ENCODE data around the gene ELMO1.
A peak's percentile ranks its signal among the peaks of the same experiment; 100 is the strongest.

Gene ELMO1

GRCh38 chr7:37362802-37363201 is 85.9 kb downstream of the ELMO1 start:
- no peaks in the 10 kb centered on the region for H3K27me3 ChIP-seq (ENCODE audit: insufficient read depth, low read length)
- no peak overlapping the region for H2BK120ac ChIP-seq (ENCODE audit: insufficient read depth, low read length, poor library complexity)
- peaks cover 8% of the 10 kb centered on the region for H3K79me1 ChIP-seq (ENCODE audit: low read length)
- no peak overlapping the region for H4K12ac ChIP-seq (ENCODE audit: low read depth, low read length)
- no peaks in the 10 kb centered on the region for H3K9me3 ChIP-seq (ENCODE audit: insufficient read depth, low read depth, low read length)
- no peak overlapping the region for H3K9ac ChIP-seq (ENCODE audit: low read length)
- peak overlapping the region; percentile 56 for H2BK12ac ChIP-seq (ENCODE audit: low read length)
- no peak overlapping the region for H3K27ac ChIP-seq (ENCODE audit: low read depth, low read length)
- no peak overlapping the region for H2BK5ac ChIP-seq (ENCODE audit: low read depth, low read length, poor library complexity)
- H4K8ac ChIP-seq (ENCODE audit: low read depth, low read length), result no peak overlapping the region
- H3K36me3 ChIP-seq (ENCODE audit: control insufficient read depth in 1 of 2, insufficient read depth in 2 of 2, low read length in 2 of 2), result no peaks in the 10 kb centered on the region
- H3K79me2 ChIP-seq (ENCODE audit: control insufficient read depth, insufficient read depth, low read length, poor library complexity), result peaks cover 6% of the 10 kb centered on the region
- DNase-seq, result no peak
- H2AFZ ChIP-seq (ENCODE audit: insufficient read depth, low read length, poor library complexity), result no peak overlapping the region
- no peak overlapping the region for H3K4me3 ChIP-seq (ENCODE audit: low read depth, low read length)
- H3K14ac ChIP-seq (ENCODE audit: low read length), result no peak overlapping the region
- peak overlapping the region; percentile 27 for H3K18ac ChIP-seq (ENCODE audit: low read length)
- H3K4me1 ChIP-seq (ENCODE audit: control insufficient read depth in 1 of 2, insufficient read depth in 2 of 2, low read length in 2 of 2), result peaks cover under 1 to 20% of the 10 kb centered on the region in 2 experiments
- no peak overlapping the region for H3K4me2 ChIP-seq (ENCODE audit: low read length)
- H2AK5ac ChIP-seq (ENCODE audit: low read length), result no peak overlapping the region
- WGBS (ENCODE audit: extremely low coverage, insufficient coverage, insufficient read length), result no CpG with 5 or more reads among the region's 2 CpGs
- H3K23ac ChIP-seq (ENCODE audit: low read length), result no peak overlapping the region
- H3K4ac ChIP-seq (ENCODE audit: low read depth, low read length), result peak overlapping the region; percentile 12
- no peak overlapping the region for H4K91ac ChIP-seq (ENCODE audit: low read depth, low read length)

GRCh38 chr7:37360484-37360883 is 88.2 kb downstream of the ELMO1 start:
- H3K4ac ChIP-seq (ENCODE audit: low read depth, low read length), result no peak overlapping the region
- no peaks in the 10 kb centered on the region for H3K9me3 ChIP-seq (ENCODE audit: insufficient read depth, low read depth, low read length)
- H2BK12ac ChIP-seq (ENCODE audit: low read length), result no peak overlapping the region
- no peaks in the 10 kb centered on the region for H3K27me3 ChIP-seq (ENCODE audit: insufficient read depth, low read length)
- no peak overlapping the region for H4K8ac ChIP-seq (ENCODE audit: low read depth, low read length)
- no peak overlapping the region for H2AFZ ChIP-seq (ENCODE audit: insufficient read depth, low read length, poor library complexity)
- H3K27ac ChIP-seq (ENCODE audit: low read depth, low read length), result no peak overlapping the region
- H3K36me3 ChIP-seq (ENCODE audit: control insufficient read depth in 1 of 2, insufficient read depth in 2 of 2, low read length in 2 of 2), result no peaks in the 10 kb centered on the region
- no CpG with 5 or more reads among the region's 2 CpGs for WGBS (ENCODE audit: extremely low coverage, insufficient coverage, insufficient read length)
- peaks cover 15% of the 10 kb centered on the region for H3K79me1 ChIP-seq (ENCODE audit: low read length)
- no peak overlapping the region for H2BK120ac ChIP-seq (ENCODE audit: insufficient read depth, low read length, poor library complexity)
- H3K23ac ChIP-seq (ENCODE audit: low read length), result no peak overlapping the region
- no peak overlapping the region for H4K12ac ChIP-seq (ENCODE audit: low read depth, low read length)
- no peak overlapping the region for H2AK5ac ChIP-seq (ENCODE audit: low read length)
- DNase-seq, result no peak
- H3K18ac ChIP-seq (ENCODE audit: low read length), result no peak overlapping the region
- no peak overlapping the region for H2BK5ac ChIP-seq (ENCODE audit: low read depth, low read length, poor library complexity)
- peaks cover 8% of the 10 kb centered on the region for H3K79me2 ChIP-seq (ENCODE audit: control insufficient read depth, insufficient read depth, low read length, poor library complexity)
- no peak overlapping the region for H3K4me2 ChIP-seq (ENCODE audit: low read length)
- H3K4me3 ChIP-seq (ENCODE audit: low read depth, low read length), result no peak overlapping the region
- no peak overlapping the region for H3K14ac ChIP-seq (ENCODE audit: low read length)
- no peak overlapping the region for H3K9ac ChIP-seq (ENCODE audit: low read length)
- H3K4me1 ChIP-seq (ENCODE audit: control insufficient read depth in 1 of 2, insufficient read depth in 2 of 2, low read length in 2 of 2), result peaks cover 7 to 23% of the 10 kb centered on the region in 2 experiments
- no peak overlapping the region for H4K91ac ChIP-seq (ENCODE audit: low read depth, low read length)

GRCh38 chr7:37359662-37360444 is 88.8 kb downstream of the ELMO1 start:
- H3K79me1 ChIP-seq (ENCODE audit: low read length), result peaks cover 15% of the 10 kb centered on the region
- H2BK120ac ChIP-seq (ENCODE audit: insufficient read depth, low read length, poor library complexity), result no peak overlapping the region
- DNase-seq, result no peak
- no peak overlapping the region for H2AK5ac ChIP-seq (ENCODE audit: low read length)
- no peak overlapping the region for H2AFZ ChIP-seq (ENCODE audit: insufficient read depth, low read length, poor library complexity)
- H3K4ac ChIP-seq (ENCODE audit: low read depth, low read length), result peak overlapping the region; percentile 12
- H4K12ac ChIP-seq (ENCODE audit: low read depth, low read length), result no peak overlapping the region
- no peaks in the 10 kb centered on the region for H3K9me3 ChIP-seq (ENCODE audit: insufficient read depth, low read depth, low read length)
- peak overlapping the region; percentile 91 for H2BK12ac ChIP-seq (ENCODE audit: low read length)
- peaks cover 9 to 25% of the 10 kb centered on the region in 2 experiments for H3K4me1 ChIP-seq (ENCODE audit: control insufficient read depth in 1 of 2, insufficient read depth in 2 of 2, low read length in 2 of 2)
- peaks cover 6% of the 10 kb centered on the region for H3K79me2 ChIP-seq (ENCODE audit: control insufficient read depth, insufficient read depth, low read length, poor library complexity)
- H3K9ac ChIP-seq (ENCODE audit: low read length), result peak overlapping the region; percentile 42
- no peak overlapping the region for H3K4me3 ChIP-seq (ENCODE audit: low read depth, low read length)
- H4K8ac ChIP-seq (ENCODE audit: low read depth, low read length), result no peak overlapping the region
- H3K4me2 ChIP-seq (ENCODE audit: low read length), result no peak overlapping the region
- no peak overlapping the region for H3K27ac ChIP-seq (ENCODE audit: low read depth, low read length)
- no peak overlapping the region for H3K23ac ChIP-seq (ENCODE audit: low read length)
- no peaks in the 10 kb centered on the region for H3K36me3 ChIP-seq (ENCODE audit: control insufficient read depth in 1 of 2, insufficient read depth in 2 of 2, low read length in 2 of 2)
- H3K14ac ChIP-seq (ENCODE audit: low read length), result no peak overlapping the region
- no peak overlapping the region for H3K18ac ChIP-seq (ENCODE audit: low read length)
- no CpG with 5 or more reads among the region's 11 CpGs for WGBS (ENCODE audit: extremely low coverage, insufficient coverage, insufficient read length)
- no peak overlapping the region for H2BK5ac ChIP-seq (ENCODE audit: low read depth, low read length, poor library complexity)
- H4K91ac ChIP-seq (ENCODE audit: low read depth, low read length), result peak overlapping the region; percentile 1
- no peaks in the 10 kb centered on the region for H3K27me3 ChIP-seq (ENCODE audit: insufficient read depth, low read length)

GRCh38 chr7:37359180-37359579 is 89.5 kb downstream of the ELMO1 start:
- Histone ChIP-seq H3K4me2 (ENCODE audit: low read length) (no peak overlapping the region), H3K79me2 (ENCODE audit: control insufficient read depth, insufficient read depth, low read length, poor library complexity) (peaks cover 6% of the 10 kb centered on the region), H3K36me3 (ENCODE audit: control insufficient read depth in 1 of 2, insufficient read depth in 2 of 2, low read length in 2 of 2) (no peaks in the 10 kb centered on the region), H3K27me3 (ENCODE audit: insufficient read depth, low read length) (no peaks in the 10 kb centered on the region), H2AK5ac (ENCODE audit: low read length) (no peak overlapping the region), H3K79me1 (ENCODE audit: low read length) (peaks cover 19% of the 10 kb centered on the region), H3K4me1 (ENCODE audit: control insufficient read depth in 1 of 2, insufficient read depth in 2 of 2, low read length in 2 of 2) (peaks cover 12 to 30% of the 10 kb centered on the region in 2 experiments), H3K9ac (ENCODE audit: low read length) (no peak overlapping the region), H3K4ac (ENCODE audit: low read depth, low read length) (peak overlapping the region; percentile 50), H4K8ac (ENCODE audit: low read depth, low read length) (no peak overlapping the region), H3K27ac (ENCODE audit: low read depth, low read length) (no peak overlapping the region), H3K14ac (ENCODE audit: low read length) (no peak overlapping the region), H3K23ac (ENCODE audit: low read length) (no peak overlapping the region), H2BK12ac (ENCODE audit: low read length) (peak overlapping the region; percentile 91), H2AFZ (ENCODE audit: insufficient read depth, low read length, poor library complexity) (no peak overlapping the region), H3K18ac (ENCODE audit: low read length) (no peak overlapping the region), H4K12ac (ENCODE audit: low read depth, low read length) (no peak overlapping the region), H2BK120ac (ENCODE audit: insufficient read depth, low read length, poor library complexity) (no peak overlapping the region), H2BK5ac (ENCODE audit: low read depth, low read length, poor library complexity) (no peak overlapping the region), H4K91ac (ENCODE audit: low read depth, low read length) (peak overlapping the region; percentile 1), H3K9me3 (ENCODE audit: insufficient read depth, low read depth, low read length) (no peaks in the 10 kb centered on the region), H3K4me3 (ENCODE audit: low read depth, low read length) (no peak overlapping the region)
- WGBS (ENCODE audit: extremely low coverage, insufficient coverage, insufficient read length), result no CpG with 5 or more reads among the region's 2 CpGs
- no peak for DNase-seq

All from trophoblast cell (in vitro differentiated cells and primary cell).